CD4-positive, alpha-beta T cell treated with Interleukin-6 at 100 ng/mL for 8 hours (primary cell): ENCODE data around the gene KDM4B.
"Not testable (repeated sequence)": the region's sequence is repeated elsewhere in the genome, so short reads cannot be mapped to it uniquely, and the experiment has no call there.

Source experiments
- DNase-seq: peaks from one replicate; pipeline ENCODE4 v3.0.0-alpha.2; 2020; ENCODE audit warnings: mixed read lengths, low spot score

KDM4B gene

DNA sequence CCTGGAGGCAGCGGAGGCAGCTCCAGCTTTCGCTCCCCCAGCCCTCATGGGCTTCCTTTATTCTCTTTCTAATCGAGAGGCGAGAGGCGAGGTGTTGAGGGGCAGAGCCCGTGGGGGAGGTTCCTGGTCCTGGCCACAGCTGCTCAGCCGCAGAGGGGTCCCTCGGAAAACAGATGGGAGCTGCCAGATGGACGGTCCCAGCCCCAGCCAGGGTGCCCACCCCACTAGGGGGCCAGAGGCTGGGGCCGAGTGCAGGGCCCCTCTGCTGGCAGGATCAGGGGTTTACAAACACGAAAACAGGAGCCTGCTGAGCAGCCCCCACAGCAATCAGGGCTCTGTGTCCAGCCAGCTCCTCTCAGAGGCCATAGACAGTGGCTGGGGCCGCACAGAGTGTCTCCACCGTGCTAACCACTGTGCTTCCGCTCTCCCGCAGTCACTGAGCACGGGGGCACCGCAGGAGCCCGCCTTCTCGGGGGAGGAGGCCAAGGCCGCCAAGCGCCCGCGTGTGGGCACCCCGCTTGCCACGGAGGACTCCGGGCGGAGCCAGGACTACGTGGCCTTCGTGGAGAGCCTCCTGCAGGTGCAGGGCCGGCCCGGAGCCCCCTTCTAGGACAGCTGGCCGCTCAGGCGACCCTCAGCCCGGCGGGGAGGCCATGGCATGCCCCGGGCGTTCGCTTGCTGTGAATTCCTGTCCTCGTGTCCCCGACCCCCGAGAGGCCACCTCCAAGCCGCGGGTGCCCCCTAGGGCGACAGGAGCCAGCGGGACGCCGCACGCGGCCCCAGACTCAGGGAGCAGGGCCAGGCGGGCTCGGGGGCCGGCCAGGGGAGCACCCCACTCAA, 182.2 kb downstream of the KDM4B start:
- DNase-seq, result no peak

- DNase-seq, result no peak
Measured at GRCh38 chr19:5152013-5152763, 183.3 kb downstream of the KDM4B start.

GRCh38 chr19:5152767-5153532, 184.0 kb downstream of the KDM4B start:
- DNase-seq, result no peak

DNA sequence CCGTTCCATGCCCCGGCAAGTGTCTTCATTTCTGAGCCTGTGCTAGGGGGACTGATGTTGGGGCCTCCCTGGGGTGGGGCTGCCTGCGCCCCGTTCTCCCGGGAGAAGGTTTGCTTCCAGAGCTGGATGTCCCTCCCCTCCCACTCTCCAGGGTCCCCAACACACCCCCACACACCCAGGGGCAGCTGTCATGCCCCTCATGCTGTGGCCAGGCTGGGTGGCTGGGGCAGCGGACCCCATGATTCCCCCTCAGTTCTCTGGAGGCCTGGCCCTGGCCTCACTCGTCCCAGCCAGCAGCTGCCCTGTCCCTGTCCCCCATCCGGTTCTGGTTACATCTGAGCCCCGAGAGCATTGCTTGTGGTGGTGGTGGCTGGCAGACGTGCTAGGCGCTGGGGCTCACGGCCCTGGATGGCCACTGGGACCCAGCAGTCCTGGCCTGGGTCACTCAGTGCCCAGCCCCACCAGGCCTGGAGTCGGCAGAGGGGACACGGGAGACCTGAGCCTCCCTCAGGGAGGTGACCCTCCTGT, 184.8 kb downstream of the KDM4B start:
- no peak for DNase-seq

- DNase-seq, result no peak
Measured at GRCh38 chr19:5154129-5154798, 185.4 kb downstream of the KDM4B start.

DNA sequence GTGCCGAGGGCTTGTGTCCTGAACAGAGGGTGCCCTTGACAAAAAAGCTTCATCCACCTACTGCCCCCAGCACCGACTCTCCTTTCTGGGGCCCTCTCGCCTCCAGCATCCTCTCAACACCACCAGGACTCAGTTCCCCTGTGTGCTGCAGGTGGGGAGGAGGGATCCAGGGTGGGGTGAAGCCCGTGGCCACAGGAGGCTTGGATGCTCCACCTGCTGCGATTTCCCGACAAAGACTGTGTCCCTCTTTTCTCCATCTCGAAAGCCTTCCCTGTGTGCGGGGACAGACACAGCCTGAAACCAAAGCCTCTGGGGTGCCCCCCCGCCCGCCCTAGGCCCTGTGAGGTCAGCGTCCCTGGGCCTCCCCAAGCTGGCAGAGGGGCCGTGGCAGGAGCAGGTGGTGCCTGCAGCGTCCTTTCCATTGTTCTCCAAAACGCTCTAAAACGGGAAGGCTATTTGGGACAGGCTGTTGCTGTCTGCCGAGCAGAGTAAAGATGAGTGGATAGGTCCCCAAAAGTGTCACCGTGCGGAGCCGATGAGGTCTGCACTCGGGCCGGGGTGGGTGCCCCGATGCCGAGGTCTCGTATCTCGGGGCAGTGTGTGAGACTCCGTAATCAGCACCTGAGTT, 186.0 kb downstream of the KDM4B start:
- DNase-seq, result no peak

- DNase-seq, result no peak
Measured at GRCh38 chr19:5155586-5156210, 186.8 kb downstream of the KDM4B start.

GRCh38 chr19:5156231-5156986, 187.5 kb downstream of the KDM4B start:
- no peak for DNase-seq

GRCh38 chr19:5157186-5157585, 188.3 kb downstream of the KDM4B start:
- no peak for DNase-seq

- DNase-seq, result not testable (repeated sequence)
Measured at GRCh38 chr19:5158549-5159134, 189.7 kb downstream of the KDM4B start.

DNA sequence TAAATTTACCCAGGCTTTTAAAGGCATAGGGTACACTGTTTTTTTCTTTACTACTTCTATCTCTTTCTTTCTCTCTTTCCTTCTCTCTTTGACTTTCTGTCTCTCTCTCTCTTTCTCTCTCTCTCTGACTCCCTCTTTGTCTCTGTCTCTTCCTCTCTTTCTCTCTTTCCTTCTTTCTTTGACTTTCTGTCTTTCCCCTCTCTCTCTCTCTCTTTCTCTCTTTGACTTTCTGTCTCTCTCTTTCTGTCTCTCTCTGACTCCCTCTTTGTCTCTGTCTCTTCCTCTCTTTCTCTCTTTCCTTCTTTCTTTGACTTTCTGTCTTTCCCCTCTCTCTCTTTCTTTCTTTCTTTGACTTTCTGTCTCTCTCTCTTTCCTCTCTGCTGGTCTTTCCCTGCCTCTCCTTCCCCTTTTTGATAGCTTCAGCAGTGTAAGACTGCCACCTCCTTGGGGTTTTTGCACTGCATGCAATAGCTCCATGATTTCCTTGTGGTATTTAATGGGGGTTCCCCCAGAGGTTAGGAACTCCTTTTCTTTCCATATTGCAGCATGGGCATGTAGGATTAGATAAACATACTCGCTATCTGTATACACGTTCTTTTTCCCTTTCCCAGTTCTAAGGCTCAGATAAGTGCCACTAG, 191.4 kb downstream of the KDM4B start:
- DNase-seq, result not testable (repeated sequence)

GRCh38 chr19:5164845-5165696, 196.2 kb downstream of the KDM4B start:
- not testable (repeated sequence) for DNase-seq

DNA sequence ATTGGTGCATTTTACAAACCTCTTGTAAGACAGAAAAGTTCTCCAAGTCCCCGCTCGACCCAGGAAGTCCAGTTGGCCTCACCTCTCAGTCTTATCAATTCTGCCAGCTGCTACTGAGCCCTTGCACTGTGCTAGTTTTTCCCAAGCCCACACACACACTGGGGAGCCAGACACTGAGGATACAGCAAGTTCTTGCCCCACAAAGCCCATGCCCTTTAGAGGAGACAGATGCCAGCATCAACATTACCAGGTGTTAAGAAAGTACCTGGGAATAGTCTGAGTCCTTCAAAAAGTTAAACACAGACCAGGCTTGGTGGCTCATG, 196.7 kb downstream of the KDM4B start:
- no peak for DNase-seq

- no peak for DNase-seq
Measured at GRCh38 chr19:5166262-5166661, 197.3 kb downstream of the KDM4B start.

DNA sequence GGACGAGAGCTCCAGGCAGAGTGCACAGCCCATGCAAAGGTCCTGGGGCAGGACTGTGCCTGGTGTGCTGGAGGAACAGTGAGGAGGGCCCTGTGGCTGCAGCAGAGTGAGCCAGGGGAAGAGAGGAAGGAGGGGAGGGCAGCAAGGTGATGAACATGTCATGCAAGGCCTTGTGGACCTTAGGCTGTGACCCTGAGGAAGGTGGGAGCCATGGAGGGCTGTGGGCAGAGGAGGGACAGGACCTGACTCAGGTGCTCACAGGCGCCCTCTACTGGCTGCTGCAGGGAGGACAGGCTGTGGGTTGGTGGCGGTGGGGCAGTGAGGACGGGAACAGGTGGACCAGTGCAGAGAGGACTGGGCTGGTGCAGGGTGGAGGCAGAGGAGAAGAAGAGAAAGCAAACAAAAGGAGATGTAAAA, 201.4 kb downstream of the KDM4B start:
- peak; percentile 24 for DNase-seq

- DNase-seq, result no peak
Measured at GRCh38 chr19:5171711-5172110, 202.8 kb downstream of the KDM4B start.

DNA sequence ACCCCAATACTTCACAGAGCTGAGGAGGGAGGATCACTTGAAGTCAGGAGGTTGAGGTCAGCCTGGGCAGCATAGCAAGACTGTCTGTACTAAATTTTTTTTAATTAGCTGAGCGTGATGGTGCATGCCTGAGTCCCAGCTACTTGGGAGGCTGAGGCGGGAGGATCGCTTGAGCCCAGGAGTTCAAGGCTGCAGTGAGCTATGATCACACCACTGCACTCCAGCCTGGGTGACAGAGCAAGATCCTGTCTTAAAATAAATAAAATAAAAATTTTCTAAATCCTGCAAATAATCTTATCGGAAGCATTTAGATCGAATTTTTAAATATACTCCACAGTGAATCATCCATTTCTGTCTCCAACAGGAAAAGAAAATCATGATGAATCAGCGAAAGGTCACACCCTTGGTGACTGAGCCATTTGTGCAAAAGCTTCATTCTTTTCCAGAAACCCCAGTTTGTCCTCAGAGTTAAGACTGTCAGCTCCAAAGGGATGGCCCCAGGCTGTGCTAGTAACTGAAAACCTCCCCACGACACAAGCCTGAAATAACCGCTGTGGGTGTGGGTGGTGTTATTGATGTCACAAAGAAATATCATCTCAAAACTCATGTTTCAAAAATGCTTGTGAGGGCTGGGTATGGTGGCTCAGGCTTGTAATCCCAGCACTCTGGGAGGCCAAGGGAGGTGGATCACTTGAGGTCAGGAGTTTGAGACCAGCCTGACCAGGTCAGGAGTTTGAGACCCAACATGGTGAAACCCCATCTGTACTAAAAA, 204.1 kb downstream of the KDM4B start:
- no peak for DNase-seq

- no peak for DNase-seq
Measured at GRCh38 chr19:5173993-5174392, 205.1 kb downstream of the KDM4B start.
